Smooth muscle cell (in vitro differentiated cells): ENCODE measurements around the gene TNFRSF6B. TPM values are rescaled to one million over a fixed set of nuclear protein-coding genes. Genes with fewer than 3 reads are reported as not detected.

Experiments
- DNase-seq: peaks from one replicate; lab custom pipeline; 2025; ENCODE audit not compliant: unreplicated experiment; lab: John Stamatoyannopoulos, UW
- H2AFZ ChIP-seq: fragments of 200-600 bp; sonication (generic); 2 replicates; pipeline ENCODE4 v1.6.0; 2016; ENCODE audit warnings: antibody characterized with exemption, low read depth, mild to moderate bottlenecking
- H3F3A ChIP-seq: fragments of 200-600 bp; sonication (generic); 2 replicates; pipeline ENCODE4 v1.6.0; 2017; ENCODE audit warnings: antibody characterized with exemption, low read depth
- H3K27ac ChIP-seq: fragments of 200-600 bp; sonication (generic); 2 replicates; pipeline ENCODE4 v1.5.1; 2016; ENCODE audit warnings: low read depth, mild to moderate bottlenecking
- H3K27me3 ChIP-seq: fragments of 200-600 bp; sonication (generic); 2 replicates; pipeline ENCODE4 v1.6.1; 2016; ENCODE audit warnings: low read depth, mild to moderate bottlenecking
- H3K36me3 ChIP-seq: fragments of 200-600 bp; sonication (generic); 2 replicates; pipeline ENCODE4 v1.5.1; 2016; ENCODE audit warnings: low read depth
- H3K4me1 ChIP-seq: fragments of 200-600 bp; sonication (generic); 2 replicates; pipeline ENCODE4 v1.5.1; 2016; ENCODE audit warnings: low read depth
- H3K4me2 ChIP-seq: fragments of 200-600 bp; sonication (generic); 2 replicates; pipeline ENCODE4 v1.6.0; 2016; ENCODE audit warnings: mild to moderate bottlenecking
- H3K4me3 ChIP-seq: fragments of 200-600 bp; sonication (generic); 2 replicates; pipeline ENCODE4 v1.5.1; 2016; ENCODE audit warnings: mild to moderate bottlenecking
- H3K79me2 ChIP-seq: fragments of 200-600 bp; sonication (generic); 2 replicates; pipeline ENCODE4 v1.6.0; 2016; ENCODE audit warnings: low read depth, mild to moderate bottlenecking
- H3K9ac ChIP-seq: fragments of 200-600 bp; sonication (generic); 2 replicates; pipeline ENCODE4 v1.6.0; 2016; ENCODE audit warnings: low read depth
- H3K9me3 ChIP-seq: fragments of 200-600 bp; sonication (generic); replicated peaks from 2 replicates; pipeline ENCODE4 v1.5.1; 2016; ENCODE audit warnings: low read depth
- H4K20me1 ChIP-seq: fragments of 200-600 bp; sonication (generic); 2 replicates; pipeline ENCODE4 v1.6.0; 2016; ENCODE audit warnings: low read depth
- WGBS: methylation state at CpG from one replicate; pipeline ENCODE4 v1.1.7; 2016; ENCODE audit warnings: low lambda C conversion rate; 5-methylcytosine and 5-hydroxymethylcytosine counted together
- polyA plus RNA-seq: library from polyadenylated mRNA; unstranded; fragments of >200 nt; fragmentation: Nextera tagmentation; extraction: Ambion mirVana; gene quantifications from 2 replicates; pipeline ENCODE4 v1.2.1, GENCODE V29; 2016
- total RNA-seq: library from RNA; depleted of rRNA; stranded (reverse); fragments of >200 nt; gene quantifications from 2 replicates; pipeline ENCODE4 v1.2.3, GENCODE V29; 2014
- TF ChIP-seq, protein P1 (sequence below): fragments of 200-600 bp; sonication (generic); IDR thresholded peaks from 2 replicates; pipeline ENCODE4 v1.5.1; 2017; ENCODE audit warnings: borderline replicate concordance, mild to moderate bottlenecking, antibody characterized with exemption; ENCODE audit not compliant: insufficient read depth, poor library complexity, severe bottlenecking

TNFRSF6B gene
- total and polyA plus RNA-seq, 2 experiments from 2014 or later, result 13.1 to 17.1 TPM

DNA sequence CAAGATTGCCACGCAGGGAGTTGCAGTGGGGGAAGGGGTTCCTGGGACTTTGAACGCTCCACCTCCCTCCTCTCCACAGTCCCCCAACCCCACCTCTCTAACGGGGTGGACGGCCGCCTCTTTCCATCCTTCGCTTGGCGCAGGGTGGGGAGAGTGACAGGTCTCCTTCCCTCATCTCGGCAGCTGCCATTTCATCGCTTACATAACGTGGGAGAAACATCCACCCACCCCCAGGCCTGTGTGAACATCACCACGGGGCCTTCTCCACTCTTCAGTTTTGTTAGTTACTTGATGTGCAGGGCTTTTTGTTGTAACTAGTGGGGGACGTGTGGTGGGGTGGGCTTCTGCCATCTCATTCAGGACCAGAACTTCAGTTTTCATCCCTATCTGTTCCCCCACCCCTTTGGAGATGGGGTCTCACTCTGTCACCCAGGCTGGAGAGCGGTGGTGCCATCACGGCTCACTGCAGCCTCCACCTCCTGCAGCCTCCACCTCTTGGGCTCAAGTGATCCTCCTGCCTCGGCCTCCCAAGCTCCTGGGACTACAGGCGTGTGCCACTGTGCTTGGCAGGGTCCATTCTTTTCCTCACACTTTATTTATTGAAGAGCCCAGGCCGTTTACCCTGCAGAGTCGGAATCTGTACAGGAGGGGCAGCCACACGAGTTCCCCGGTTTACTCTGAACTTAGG is 20.6 kb upstream of the TNFRSF6B start:
- Histone ChIP-seq H3K27ac (no peak overlapping the region), H3K79me2 (no peaks in the 10 kb centered on the region), H3K4me2 (no peak overlapping the region), H4K20me1 (no peaks in the 10 kb centered on the region), H3K4me1 (no peaks in the 10 kb centered on the region), H3K9ac (no peak overlapping the region), H3F3A (no peaks in the 10 kb centered on the region), H3K27me3 (no peaks in the 10 kb centered on the region), H3K36me3 (no peaks in the 10 kb centered on the region), H3K9me3 (no peaks in the 10 kb centered on the region), H2AFZ (no peak overlapping the region), H3K4me3 (no peak overlapping the region)
- TF ChIP-seq, protein P1, sequence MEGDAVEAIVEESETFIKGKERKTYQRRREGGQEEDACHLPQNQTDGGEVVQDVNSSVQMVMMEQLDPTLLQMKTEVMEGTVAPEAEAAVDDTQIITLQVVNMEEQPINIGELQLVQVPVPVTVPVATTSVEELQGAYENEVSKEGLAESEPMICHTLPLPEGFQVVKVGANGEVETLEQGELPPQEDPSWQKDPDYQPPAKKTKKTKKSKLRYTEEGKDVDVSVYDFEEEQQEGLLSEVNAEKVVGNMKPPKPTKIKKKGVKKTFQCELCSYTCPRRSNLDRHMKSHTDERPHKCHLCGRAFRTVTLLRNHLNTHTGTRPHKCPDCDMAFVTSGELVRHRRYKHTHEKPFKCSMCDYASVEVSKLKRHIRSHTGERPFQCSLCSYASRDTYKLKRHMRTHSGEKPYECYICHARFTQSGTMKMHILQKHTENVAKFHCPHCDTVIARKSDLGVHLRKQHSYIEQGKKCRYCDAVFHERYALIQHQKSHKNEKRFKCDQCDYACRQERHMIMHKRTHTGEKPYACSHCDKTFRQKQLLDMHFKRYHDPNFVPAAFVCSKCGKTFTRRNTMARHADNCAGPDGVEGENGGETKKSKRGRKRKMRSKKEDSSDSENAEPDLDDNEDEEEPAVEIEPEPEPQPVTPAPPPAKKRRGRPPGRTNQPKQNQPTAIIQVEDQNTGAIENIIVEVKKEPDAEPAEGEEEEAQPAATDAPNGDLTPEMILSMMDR, result no peak
- no peak for DNase-seq
- 97% methylated on average over 20 of the region's 20 CpGs for WGBS

DNA sequence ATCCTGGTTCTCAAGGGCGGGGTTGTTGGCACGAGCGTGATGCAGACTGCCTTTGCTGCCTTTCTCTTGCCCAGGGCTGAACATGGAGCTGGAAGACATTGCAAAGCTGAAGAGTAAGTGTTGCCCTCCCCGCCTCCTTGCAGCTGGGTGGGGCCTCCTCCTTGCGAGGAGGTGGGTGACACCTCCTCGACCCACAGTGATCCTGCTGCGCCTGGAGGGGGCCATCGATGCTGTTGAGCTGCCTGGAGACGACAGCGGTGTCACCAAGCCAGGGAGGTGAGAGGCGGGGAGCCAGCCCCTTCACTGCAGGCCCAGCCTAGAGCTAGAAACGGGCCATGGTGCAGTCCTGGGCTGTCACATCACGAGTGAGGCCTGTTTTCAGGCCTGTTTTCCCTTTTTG is 18.4 kb upstream of the TNFRSF6B start:
- Histone ChIP-seq H3K27me3 (no peaks in the 10 kb centered on the region), H4K20me1 (no peaks in the 10 kb centered on the region), H3K4me1 (no peaks in the 10 kb centered on the region), H2AFZ (no peak overlapping the region), H3K36me3 (no peaks in the 10 kb centered on the region), H3K4me2 (no peak overlapping the region), H3K27ac (no peak overlapping the region), H3K9me3 (no peaks in the 10 kb centered on the region), H3K9ac (no peak overlapping the region), H3F3A (peaks cover 6% of the 10 kb centered on the region), H3K4me3 (no peak overlapping the region), H3K79me2 (no peaks in the 10 kb centered on the region)
- TF ChIP-seq, protein P1, result no peak
- 87% methylated on average over 13 of the region's 13 CpGs for WGBS
- DNase-seq, result no peak

DNA sequence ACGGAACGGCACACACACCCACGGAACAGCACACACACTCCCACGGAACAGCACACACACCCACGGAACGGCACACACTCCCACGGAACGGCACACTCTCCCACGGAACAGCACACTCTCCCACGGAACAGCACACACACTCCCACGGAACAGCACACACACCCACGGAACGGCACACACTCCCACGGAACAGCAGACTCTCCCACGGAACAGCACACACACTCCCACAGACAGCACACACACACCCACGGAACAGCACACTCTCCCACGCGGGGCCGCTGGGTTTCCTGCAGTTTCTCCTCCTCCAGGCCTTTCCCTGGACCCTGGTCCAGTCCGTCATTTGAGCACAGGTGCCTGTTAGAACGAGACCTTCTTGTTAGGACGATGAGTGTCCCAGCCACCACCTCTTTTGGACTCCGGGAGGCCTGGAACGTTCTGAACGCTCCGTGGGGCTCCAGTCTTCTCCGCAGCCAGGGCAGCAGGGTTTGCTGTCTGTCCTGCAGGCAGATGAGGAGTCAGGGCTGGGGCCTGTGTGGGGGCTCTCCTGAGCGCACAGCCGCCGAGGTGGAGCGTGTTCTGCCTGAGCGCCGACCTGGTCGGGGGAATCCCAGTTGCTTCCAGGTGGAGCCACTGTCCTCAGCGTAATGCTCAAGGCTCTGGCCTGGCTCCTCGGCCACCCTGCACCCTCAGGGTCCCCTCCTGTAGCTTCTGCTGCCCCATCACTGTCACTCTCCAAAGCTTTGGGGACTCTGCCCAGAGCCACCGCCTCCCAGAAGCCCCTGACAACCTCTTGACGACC is 17.6 kb upstream of the TNFRSF6B start:
- no peak overlapping the region for H3K4me2 ChIP-seq
- no peaks in the 10 kb centered on the region for H3K27me3 ChIP-seq
- DNase-seq, result no peak
- peaks cover 6% of the 10 kb centered on the region for H3F3A ChIP-seq
- no peak overlapping the region for H3K4me3 ChIP-seq
- H3K36me3 ChIP-seq, result no peaks in the 10 kb centered on the region
- TF ChIP-seq, protein P1, result no peak
- no peak overlapping the region for H3K9ac ChIP-seq
- no peak overlapping the region for H2AFZ ChIP-seq
- H3K79me2 ChIP-seq, result no peaks in the 10 kb centered on the region
- H4K20me1 ChIP-seq, result no peaks in the 10 kb centered on the region
- no peaks in the 10 kb centered on the region for H3K4me1 ChIP-seq
- no peak overlapping the region for H3K27ac ChIP-seq
- H3K9me3 ChIP-seq, result no peaks in the 10 kb centered on the region
- WGBS, result 92% methylated on average over 36 of the region's 38 CpGs
